ENCODE data around the gene SRP68.

DNA sequence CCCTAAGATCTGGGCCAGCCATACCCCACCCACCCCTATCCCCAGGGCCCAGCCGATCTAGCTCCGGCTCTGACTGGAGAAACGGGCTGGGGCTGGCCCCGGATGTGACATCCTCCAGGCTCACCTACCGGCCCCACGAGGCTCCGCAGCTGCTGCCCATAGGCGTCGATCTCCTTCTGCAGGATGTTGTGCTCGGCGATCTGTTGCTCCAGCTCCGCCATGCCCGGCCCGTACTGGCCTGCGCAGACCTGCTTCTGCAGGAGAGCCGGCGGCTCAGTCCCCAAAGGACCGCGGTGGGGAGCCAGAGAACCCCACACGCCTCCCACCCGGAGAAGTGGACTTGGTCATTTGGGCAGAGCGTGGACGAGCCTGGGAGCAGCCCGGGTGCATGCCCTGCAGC lies 50.0 kb downstream of the SRP68 start:
- TF ChIP-seq, protein P1, sequence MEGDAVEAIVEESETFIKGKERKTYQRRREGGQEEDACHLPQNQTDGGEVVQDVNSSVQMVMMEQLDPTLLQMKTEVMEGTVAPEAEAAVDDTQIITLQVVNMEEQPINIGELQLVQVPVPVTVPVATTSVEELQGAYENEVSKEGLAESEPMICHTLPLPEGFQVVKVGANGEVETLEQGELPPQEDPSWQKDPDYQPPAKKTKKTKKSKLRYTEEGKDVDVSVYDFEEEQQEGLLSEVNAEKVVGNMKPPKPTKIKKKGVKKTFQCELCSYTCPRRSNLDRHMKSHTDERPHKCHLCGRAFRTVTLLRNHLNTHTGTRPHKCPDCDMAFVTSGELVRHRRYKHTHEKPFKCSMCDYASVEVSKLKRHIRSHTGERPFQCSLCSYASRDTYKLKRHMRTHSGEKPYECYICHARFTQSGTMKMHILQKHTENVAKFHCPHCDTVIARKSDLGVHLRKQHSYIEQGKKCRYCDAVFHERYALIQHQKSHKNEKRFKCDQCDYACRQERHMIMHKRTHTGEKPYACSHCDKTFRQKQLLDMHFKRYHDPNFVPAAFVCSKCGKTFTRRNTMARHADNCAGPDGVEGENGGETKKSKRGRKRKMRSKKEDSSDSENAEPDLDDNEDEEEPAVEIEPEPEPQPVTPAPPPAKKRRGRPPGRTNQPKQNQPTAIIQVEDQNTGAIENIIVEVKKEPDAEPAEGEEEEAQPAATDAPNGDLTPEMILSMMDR (IDR thresholded peaks at IDR 0.05; ENCODE audit: low read length) = no peak
- TF ChIP-seq EZH2 (IDR thresholded peaks at IDR 0.05; ENCODE audit: borderline replicate concordance, low read length) = no peak
